HPDE6-E6E7 (cell line): ENCODE data around the gene C11orf16.
"Not testable (repeated sequence)": the region's sequence is repeated elsewhere in the genome, so short reads cannot be mapped to it uniquely, and the experiment has no call there.

ENCODE experiments used
- DNase-seq: peaks from one replicate; pipeline ENCODE4 v3.0.0; 2011; ENCODE audit warnings: missing footprints; ENCODE audit errors: extremely low spot score

Gene C11orf16

DNA sequence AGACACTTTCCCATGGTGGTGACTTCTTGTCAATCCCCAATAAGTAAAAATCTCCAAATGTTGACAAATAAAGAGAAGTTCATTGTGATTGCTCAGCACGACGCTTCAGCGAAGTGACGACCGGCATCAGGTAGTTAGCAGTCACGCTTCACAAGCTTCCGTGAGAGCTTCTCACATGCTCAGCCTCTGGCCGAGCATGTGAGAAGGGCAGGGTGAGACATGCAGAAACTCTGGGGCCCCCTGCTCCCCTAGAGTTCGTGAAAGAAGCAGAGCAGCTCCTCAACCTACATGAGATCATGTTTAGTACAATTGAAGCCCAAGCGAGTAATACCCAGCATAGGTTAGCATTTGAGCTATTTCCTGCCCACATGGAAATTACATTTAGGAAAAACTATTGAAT lies 4.4 kb upstream of the C11orf16 start:
- DNase-seq: no peak

DNA sequence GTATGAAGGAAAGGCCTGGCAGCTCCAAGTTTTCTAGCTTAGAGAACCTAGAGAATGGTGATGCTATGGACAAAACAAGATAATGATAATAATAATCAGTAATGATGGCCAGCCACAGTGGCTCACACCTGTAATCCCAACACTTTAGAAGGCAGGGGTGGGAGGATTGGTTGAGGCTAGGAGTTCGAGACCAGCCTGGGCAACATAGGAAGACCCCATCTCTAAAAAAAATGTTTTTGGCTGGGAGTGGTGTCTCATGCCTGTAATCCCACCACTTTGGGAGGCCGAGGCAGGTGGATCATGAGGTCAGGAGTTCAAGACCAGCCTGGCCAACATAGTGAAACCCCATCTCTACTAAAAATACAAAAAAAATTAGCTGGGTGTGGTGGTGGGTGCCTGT lies 3.0 kb upstream of the C11orf16 start:
- not testable (repeated sequence) for DNase-seq

DNA sequence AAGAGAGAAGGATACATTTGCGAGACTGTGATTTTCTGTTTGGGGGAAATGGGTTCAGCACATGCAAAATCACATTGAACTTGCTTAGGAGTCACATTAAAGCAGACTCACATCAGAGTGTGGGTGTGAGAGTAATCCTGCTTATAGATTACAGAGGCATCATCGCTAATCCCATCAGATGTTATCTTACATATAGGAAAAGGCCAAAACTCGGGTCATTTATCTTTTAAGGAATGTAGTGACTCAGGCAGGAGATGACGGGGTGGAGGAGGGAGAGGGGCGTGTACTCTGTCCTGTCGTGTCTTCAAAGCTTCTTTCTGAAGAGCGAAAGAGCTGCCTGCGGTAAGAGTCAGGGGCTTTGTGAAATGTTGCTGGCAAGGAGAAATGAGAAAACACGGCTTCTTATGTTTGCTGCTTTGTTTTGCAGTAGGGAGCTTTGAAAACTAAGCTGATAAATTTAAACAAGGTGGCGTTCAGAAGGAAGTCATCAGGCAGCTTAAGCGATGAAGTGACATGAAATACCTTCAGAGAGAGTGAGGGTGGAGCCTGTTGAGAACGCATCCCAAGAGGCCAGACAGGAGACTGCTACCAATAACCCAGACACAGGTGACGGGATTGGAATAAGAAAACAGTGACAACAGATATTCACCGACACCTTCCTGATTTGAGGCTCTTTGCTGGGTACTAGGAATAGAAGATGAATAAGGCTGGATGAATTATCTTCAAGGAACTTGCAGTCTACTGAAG lies 2.2 kb upstream of the C11orf16 start:
- peak; percentile 32 for DNase-seq

DNA sequence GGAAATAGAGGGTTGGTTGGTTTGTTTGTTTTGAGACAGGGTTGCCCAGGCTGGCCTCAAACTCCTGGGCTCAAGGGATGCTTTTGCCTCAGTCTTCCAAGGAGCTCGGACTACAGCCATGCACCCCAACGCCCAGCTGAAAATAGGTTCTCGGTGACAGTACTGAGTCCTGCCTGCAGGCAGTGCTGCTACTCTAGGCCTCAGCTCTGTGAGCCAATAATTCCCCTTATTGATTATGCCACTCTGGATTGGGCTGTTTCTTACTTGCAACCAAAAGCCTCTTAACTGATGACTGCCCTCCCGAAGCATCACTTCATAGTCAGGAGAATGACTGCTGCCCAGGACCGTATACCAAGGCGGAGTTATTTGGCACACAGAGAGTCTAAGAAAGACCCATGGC lies 1.2 kb upstream of the C11orf16 start:
- no peak for DNase-seq

DNA sequence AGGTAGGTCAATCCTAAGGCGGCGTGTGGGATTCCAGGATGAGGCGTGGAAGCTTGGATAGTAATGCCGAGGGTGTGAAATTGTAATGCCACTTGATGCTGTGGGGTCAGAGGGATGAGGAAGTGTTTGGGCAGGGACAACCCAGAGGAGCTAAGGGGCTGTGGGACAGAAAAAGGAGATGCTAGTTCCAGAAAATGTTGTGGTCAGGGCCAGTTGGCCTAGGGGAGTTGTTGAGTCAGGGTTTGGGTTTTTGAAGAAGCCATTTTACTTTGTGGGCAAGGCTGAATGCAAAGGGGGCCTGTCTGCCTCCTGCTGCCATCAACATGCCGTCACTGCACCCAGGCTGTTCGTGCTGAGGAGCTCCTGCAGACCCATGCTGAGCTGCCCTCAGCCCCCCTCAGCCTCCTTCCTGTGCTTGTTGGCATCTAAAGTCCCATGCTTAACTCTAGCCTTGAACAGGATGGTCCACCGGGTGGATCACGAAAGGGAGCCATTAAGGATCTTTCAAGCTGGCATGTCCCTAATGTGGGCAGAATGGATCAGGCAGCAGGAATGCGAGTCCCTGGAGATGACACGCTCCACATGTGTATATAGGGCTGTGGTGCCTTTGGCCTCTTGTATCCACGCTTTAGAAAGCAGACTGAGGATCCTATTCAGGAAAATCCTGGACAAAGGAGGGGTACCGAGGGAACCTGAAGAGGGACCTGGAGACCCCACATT lies 2.1 kb downstream of the C11orf16 start:
- DNase-seq: no peak

DNA sequence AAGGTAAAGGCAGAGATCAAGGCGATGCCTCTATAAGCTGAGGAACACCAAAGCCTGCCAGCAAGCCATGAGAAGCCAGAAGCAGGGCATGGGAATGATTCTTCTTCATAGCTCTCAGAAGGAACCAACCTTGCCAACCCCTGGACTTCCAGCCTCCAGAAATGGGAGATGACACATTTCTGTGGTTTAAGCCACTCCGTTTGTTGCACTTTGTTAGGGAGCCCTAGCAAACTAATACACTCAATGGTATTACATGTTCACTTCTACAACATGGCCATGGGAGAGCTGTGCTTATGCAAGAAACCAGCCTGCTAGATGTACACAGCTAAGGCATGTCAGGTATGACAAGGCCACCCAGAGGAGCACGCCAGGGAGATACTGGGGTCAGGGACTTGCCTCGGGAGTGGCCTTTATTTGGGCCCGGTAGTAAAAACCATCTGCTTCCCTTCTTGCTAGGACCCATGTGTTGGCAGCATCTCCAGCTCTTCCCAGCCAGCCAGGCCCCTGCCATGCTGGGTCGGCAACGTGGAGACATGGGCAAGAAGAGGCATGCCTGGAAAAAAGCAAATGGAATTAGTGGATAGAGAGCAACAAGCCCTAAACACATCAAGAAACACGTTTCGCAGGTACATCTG lies 3.6 kb downstream of the C11orf16 start:
- no peak for DNase-seq

DNA sequence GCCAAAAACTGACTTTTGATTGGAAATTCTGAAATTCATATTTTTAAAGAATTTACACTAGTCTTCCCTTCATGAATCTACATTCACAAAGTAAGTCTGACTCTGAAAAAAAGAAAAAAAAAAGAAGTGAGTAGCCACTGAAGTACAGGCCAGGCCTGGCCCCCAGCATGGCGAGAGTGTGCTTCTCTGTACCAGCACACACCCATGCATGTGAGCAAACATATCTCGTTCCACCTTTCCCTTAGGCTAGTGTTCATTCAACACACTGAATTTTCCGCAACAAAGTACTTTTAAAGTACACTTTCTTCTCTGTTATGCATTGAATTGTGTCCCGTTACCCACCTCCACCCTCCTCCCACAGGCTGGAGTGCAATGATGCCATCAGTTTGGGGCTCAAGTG lies 4.5 kb downstream of the C11orf16 start:
- no peak for DNase-seq

DNA sequence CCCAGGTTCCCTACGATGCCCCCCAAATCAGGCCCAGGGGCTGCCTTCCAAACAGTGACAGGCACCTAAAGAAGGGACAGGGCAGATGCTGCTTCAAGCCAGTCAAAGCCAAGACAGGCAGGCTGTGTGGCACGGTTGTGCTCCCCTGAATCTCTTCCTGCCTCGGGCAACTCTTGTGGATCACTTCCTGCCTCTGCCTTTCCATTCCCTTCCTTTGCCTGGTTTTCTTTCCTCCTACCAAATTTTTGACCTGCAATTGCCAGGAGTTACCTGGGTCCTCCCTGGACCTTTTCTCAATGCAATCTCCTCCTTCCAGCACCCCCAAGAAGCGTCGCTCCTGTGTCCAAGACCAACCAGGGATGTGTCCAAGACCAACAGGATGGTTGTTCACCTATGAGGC lies 5.5 kb downstream of the C11orf16 start:
- no peak for DNase-seq

DNA sequence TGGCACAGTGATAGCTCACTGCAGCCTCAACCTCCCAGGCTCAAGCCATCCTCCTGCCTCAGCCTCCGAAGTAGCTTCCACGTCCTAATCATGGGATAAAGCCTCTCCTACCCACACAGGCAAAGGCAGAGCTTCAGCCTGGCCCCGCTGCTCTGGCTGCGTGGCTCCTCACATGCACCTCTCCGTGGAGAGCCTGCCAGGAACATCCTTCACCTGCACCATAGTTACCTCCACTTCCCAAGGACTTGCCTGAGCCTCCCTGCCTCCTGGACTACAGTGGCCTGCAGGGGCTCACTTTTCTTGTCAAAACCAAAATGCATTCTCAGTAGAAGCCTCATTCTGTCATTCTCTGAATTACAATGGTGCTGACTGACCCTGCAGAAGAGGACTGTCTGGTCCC lies 6.5 kb downstream of the C11orf16 start:
- no peak for DNase-seq

DNA sequence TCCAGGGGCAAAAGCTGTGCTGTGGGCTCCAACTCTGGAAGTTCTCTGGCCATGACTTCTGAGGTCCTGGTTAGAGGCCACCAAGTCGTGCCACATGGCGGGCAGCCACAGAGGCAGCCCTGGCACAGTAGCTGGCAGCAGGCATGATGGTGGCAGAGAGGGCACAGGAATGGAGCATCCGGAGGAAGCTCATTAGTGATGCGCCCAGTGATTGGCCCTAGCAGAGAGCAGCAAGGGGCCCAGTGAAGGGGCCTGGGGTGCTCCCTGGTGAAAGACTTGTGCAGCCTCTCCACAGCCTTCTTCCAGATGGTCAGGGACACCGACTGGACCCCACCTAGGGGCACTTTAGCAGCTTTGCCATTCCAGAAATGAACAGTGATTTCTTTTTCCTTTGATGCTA lies 7.0 kb downstream of the C11orf16 start:
- DNase-seq: no peak

DNA sequence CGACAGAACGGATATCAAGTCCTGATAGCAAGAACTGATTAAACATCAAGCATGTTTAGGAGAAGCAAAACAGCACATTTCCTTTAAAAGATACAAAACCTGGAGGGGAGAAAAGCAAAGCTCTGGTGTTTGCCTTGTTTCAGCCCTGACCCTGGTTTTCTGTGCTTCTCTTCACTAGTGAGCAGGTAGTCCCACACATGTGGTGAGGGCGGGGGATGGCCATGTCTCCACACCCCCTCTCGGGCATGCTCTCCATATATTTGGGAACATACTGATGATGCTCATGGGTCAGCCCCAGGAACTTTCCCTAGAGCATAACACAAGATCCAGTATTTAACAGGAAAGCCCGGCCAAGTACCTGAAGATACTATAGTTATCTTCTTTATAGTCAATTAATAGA lies 10.1 kb downstream of the C11orf16 start:
- no peak for DNase-seq

DNA sequence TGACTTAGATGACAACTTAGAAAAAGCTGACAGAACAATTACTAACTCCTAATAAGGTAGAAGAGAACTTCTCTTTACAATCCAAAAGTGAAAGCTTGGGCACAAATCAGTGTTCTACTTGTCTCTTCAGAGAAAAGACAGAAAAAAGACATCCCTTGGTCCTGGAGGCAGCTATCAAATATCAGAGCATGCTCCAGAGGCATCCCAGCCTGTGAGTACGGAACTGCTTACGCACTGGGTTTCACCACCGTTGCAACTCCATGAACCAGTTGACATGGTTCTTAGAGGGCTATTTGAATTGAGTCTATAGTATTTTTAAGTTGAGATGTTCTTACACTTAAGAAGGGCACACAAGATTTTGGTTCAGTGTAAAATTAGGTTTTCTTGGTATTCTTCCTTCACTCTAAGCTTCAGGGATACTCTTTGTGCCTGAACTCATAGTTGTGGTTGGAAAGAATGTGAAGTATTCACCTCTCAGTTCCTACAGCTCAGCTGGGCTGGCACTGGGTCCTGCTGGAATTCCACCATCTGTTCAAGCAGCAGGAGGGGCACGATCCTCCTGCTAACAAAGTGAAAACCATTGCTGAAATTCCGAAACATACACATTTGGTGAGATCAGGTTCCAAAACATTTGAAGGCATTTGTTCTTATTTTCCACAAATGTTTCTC lies 15.5 kb downstream of the C11orf16 start:
- DNase-seq: no peak

DNA sequence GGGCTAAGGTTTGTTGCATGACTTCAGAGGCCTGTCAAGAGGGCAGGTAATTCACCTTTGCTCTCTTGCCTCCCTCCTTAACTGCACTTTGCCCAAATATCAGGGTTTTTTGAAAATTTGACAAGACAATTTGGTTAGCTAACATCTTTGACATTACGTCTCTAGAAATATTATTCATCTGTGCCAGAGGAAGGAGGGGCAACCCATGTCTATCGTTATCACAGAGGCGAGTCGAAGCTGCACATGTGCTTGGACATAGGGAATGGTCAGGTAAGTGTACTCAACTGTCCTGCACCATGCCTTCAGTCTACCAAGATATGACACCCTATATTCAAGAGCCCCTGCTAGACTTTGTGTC lies 18.1 kb downstream of the C11orf16 start:
- DNase-seq: no peak

DNA sequence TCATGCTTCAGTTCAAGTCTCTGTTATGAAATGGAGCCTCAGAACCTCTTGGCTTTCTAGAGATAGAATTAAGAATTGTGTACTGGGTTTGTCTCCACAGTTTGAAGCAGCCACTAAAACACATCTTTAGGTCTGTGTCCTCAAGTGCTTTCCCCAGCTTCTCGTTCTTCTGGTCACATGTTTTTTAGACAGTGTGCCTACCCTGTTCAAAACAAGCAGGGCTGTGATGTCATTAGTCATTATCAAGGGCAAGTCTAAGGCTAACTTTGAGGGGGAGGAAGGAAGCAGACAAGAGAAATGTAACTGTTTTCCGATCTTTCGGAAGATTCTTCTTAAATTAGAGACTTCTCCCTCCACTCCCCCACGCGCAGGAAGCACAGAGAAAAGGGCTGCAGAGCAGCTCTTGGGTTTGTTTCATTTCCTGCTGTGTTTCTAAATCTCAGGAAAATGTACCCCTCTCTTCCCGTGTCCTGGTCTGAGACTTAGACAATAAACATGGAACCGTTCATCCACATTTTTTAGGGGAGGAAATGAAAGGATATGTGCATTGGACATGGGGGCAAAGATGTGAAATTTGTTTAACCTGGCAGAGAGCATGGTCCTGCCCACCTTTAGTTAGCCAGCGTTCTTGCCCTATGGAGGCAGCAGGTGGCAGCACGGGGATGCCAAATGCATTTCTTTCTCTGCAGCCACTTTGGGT lies 18.6 kb downstream of the C11orf16 start:
- DNase-seq: peak; percentile 19

DNA sequence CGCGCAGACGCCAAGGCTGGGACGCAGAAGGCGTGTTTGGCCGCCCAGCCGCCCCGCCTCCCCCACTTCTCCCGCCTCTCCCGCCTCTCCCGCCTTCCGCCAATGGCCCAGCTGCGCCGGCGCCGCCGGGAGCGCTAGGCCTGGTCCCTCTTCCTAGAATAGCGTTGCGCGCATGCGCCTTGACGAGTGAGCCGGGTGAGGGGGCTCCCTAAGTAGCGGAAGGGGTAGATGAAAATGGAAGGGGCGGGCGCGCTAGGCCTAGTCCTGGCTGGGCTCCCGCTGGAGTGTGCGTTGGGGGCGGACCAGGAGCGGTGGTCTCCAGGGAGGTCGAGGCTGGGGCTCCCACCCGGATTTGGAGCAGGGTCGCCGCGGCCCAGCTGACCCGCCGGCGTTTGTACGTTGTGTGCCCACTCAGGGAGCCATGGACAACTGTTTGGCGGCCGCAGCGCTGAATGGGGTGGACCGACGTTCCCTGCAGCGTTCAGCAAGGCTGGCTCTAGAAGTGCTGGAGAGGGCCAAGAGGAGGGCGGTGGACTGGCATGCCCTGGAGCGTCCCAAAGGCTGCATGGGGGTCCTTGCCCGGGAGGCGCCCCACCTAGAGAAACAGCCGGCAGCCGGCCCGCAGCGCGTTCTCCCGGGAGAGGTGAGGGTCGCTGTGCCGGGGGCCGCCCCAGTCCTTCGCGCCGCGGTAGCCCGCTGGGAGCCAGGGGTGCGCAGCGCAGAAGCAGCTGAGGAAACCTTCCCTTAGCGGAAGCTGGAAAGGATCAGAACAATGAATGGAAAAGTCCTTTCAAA lies 21.5 kb downstream of the C11orf16 start, which contains the start of gene AKIP1:
Gene AKIP1, plus strand, starts transcription at position 161 of the 795 bp plus-strand sequence. Its CDS starts 261 bp downstream, at position 422.
- DNase-seq: peak; percentile 86

DNA sequence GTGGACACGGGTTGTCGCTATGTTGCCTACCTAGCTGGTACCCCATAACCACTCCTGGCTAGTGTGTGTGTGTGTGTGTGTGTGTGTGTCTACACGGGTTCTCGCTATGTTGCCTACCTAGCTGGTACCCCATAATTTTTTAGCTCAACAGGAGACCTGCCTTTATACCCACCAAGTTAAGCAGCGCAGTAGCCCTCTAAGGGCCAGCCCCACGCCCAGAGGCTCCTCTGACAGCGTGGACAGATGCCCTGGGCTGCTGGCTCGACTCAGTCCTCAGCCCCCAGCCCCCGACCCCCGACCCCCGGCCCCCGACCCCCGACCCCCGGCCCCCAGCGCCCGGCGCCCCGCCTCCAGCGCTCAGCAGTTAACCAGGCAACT lies 22.1 kb downstream of the C11orf16 start:
- DNase-seq: no peak

DNA sequence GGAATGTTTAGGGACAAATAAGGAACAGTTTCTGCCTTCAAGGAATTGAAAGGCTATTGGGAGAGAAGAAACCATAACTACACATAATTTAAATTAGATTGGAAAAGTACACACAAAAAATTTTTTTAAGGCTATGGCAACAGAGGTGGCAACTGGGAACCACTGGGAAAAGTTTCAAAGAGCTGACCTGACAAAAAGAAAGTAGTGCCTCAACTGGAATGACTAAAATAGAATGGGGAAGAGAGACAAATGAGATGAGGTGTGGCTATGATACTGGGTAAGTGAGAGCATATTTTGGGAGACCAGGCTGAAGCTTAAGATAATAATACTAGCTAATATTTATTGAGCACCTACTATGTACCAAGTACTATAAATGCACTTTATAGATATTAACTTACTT lies 24.6 kb downstream of the C11orf16 start:
- no peak for DNase-seq

DNA sequence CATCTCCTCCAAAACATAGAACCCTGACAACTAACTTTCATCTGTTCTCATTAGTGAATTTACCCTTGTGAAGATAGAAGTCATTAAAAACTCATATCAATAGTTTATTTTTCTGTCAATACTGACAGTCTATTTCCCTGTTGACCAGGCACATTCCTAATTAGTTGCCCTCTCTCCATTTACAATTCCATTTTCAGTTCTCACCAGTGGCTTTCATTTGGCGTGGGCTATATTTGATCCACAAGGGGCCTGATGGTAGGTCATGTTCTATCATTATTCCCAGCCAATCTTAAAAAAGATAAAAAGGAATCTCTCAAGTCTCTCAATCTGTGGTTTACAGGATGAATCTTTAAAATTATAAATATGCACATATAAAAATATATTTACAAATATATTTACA lies 25.6 kb downstream of the C11orf16 start:
- no peak for DNase-seq

DNA sequence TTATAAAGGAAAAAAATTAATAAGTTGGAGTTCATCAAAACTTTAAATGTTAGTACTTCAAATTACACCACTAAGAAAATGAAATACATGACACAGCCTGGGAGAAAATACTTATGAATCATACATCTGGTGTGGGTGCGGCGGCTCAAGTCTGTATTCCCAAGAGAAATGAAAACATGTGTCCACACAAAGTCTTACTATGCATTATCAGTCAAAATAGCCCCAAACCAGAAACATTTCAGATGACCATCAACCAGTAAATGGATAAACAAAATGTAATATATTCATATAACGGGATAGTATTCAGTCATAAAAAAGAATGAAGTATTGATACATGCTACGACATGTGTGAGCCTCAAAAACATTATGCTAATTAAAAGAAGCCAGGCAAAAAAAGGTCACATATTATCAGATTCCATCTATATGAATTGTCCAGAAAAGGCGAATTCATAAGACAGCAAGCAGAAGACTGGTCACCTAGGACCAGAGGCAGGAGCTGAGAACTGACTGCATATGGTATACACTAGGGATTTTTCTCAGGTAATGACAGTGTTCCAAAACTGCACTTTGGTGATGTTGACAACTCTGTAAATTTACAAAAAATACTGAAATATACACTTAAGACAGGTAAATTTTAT lies 27.1 kb downstream of the C11orf16 start:
- DNase-seq: peak; percentile 13

DNA sequence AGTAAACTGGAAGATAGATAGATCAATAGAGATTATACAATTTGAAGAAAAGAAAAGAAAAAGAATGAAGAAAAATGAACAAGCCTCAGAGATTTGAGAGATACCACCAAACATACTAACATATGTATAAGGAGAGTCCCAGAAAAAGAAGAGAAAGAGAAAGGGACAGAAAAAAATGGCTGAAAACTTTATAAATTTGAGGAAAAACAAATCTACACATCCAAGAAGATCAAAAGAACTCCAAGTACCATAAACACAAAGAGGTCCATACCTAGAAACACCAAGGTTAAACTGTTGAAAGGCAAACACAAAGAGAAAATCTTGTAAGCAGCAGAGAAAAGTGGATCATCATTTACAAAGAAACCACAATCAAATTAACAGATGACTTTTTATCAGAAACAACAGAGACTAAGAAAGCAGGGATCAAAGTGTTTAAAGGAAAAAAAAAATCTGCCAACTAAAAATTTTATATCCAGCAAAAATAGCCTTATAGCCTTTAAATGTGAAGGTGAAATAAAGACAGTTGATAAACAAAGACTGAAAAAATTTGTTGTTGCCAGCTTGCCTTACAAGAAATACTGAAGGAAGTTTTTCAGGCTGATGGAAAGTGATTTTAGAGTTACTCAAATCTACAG lies 33.5 kb downstream of the C11orf16 start:
- DNase-seq: no peak
